ENCODE measurements around the gene MARCHF10. TPM values are rescaled to one million over a fixed set of nuclear protein-coding genes. Genes with fewer than 3 reads are reported as not detected.

MARCHF10 gene
- total RNA-seq, 4 donors from 2014 or later = 2.1 TPM; not detected in 3

- in situ Hi-C loops (cut with MboI; ENCODE audit: low pct_ligation_motif_present in 1 of 4, low pct_unique_long_range_greater_than_20kb in 1 of 4, low sequenced_read_pairs in 3 of 4) (no loop called here), intact Hi-C loops (cut with DNase I; ENCODE audit: low total_unique reads) (no loop called here)
- DNase-seq = no peak
- no peak for TF ChIP-seq EP300 (IDR thresholded peaks at IDR 0.05; ENCODE audit: low read depth)
- TF ChIP-seq POLR2A (IDR thresholded peaks at IDR 0.05) = no peak
- TF ChIP-seq CTCF (IDR thresholded peaks at IDR 0.05) = no peak
- TF ChIP-seq POLR2AphosphoS5 (IDR thresholded peaks at IDR 0.05) = no peak
- Histone ChIP-seq H3K27ac (no peak overlapping the region), H3K4me3 (no peak overlapping the region), H3K4me1 (no peaks in the 10 kb centered on the region), H3K36me3 (no peaks in the 10 kb centered on the region), H3K27me3 (peaks cover 3% of the 10 kb centered on the region), H3K9me3 (no peaks in the 10 kb centered on the region)
- WGBS, 2 donors (ENCODE audit: low coverage in 1 of 2) = 66 to 71% methylated on average over 1 to 7 of the region's 7 CpGs
Measured at GRCh38 chr17:62761884-62762283, 46.2 kb downstream of the MARCHF10 start.

GRCh38 chr17:62760945-62761267 is 47.2 kb downstream of the MARCHF10 start:
- Histone ChIP-seq H3K4me3 (no peak overlapping the region), H3K27ac (no peak overlapping the region), H3K27me3 (peaks cover 3% of the 10 kb centered on the region), H3K36me3 (no peaks in the 10 kb centered on the region), H3K4me1 (no peaks in the 10 kb centered on the region), H3K9me3 (no peaks in the 10 kb centered on the region)
- WGBS, 2 donors (ENCODE audit: low coverage in 1 of 2) = 69 to 72% methylated on average over 2 of the region's 2 CpGs
- no peak for DNase-seq
- in situ Hi-C loops (cut with MboI; ENCODE audit: low pct_ligation_motif_present in 1 of 4, low pct_unique_long_range_greater_than_20kb in 1 of 4, low sequenced_read_pairs in 3 of 4) = no loop called here
- intact Hi-C loops (cut with DNase I; ENCODE audit: low total_unique reads) = no loop called here
- TF ChIP-seq CTCF (IDR thresholded peaks at IDR 0.05) = no peak

GRCh38 chr17:62760059-62760944 is 47.8 kb downstream of the MARCHF10 start:
- H3K27me3 ChIP-seq = peaks cover 3% of the 10 kb centered on the region
- 76 to 78% methylated on average over 12 of the region's 12 CpGs for WGBS, 2 donors (ENCODE audit: low coverage in 1 of 2)
- intact Hi-C loops (cut with DNase I; ENCODE audit: low total_unique reads) (no loop called here), in situ Hi-C loops (cut with MboI; ENCODE audit: low pct_ligation_motif_present in 1 of 4, low pct_unique_long_range_greater_than_20kb in 1 of 4, low sequenced_read_pairs in 3 of 4) (no loop called here)
- no peak overlapping the region for H3K4me3 ChIP-seq
- no peaks in the 10 kb centered on the region for H3K4me1 ChIP-seq
- H3K9me3 ChIP-seq = no peaks in the 10 kb centered on the region
- H3K36me3 ChIP-seq = no peaks in the 10 kb centered on the region
- TF ChIP-seq POLR2A (IDR thresholded peaks at IDR 0.05) (no peak), CTCF (IDR thresholded peaks at IDR 0.05) (no peak), EP300 (IDR thresholded peaks at IDR 0.05; ENCODE audit: low read depth) (no peak), POLR2AphosphoS5 (IDR thresholded peaks at IDR 0.05) (no peak)
- no peak overlapping the region for H3K27ac ChIP-seq
- no peak for DNase-seq

- Histone ChIP-seq H3K9me3 (no peaks in the 10 kb centered on the region), H3K27ac (no peak overlapping the region), H3K4me3 (no peak overlapping the region), H3K36me3 (no peaks in the 10 kb centered on the region), H3K4me1 (no peaks in the 10 kb centered on the region), H3K27me3 (peaks cover 3% of the 10 kb centered on the region)
- DNase-seq = no peak
- TF ChIP-seq CTCF (IDR thresholded peaks at IDR 0.05) (no peak), POLR2A (IDR thresholded peaks at IDR 0.05) (no peak), POLR2AphosphoS5 (IDR thresholded peaks at IDR 0.05) (no peak), EP300 (IDR thresholded peaks at IDR 0.05; ENCODE audit: low read depth) (no peak)
- 65% methylated on average over 4 of the region's 4 CpGs; no CpG with 5 or more reads in 1 of the 2 donors for WGBS, 2 donors (ENCODE audit: low coverage in 1 of 2)
- in situ Hi-C loops (cut with MboI; ENCODE audit: low pct_ligation_motif_present in 1 of 4, low pct_unique_long_range_greater_than_20kb in 1 of 4, low sequenced_read_pairs in 3 of 4) = no loop called here
- intact Hi-C loops (cut with DNase I; ENCODE audit: low total_unique reads) = no loop called here
Measured at GRCh38 chr17:62757500-62757951, 50.6 kb downstream of the MARCHF10 start.

Data from transverse colon (tissue), 4 donors.